Gastrocnemius medialis (tissue), 4 donors: ENCODE data around the gene RPL19.

Source experiments
- CTCF ChIP-seq, 5 experiments: fragments of 450-650 bp in 3 of 5; fragments of 200-600 bp in 2 of 5; sonication (generic) in 2 of 5; IDR thresholded peaks in 4 of 5; conservative IDR thresholded peaks in 1 of 5; 1 replicate in 4 of 5; 2 replicates in 1 of 5; pipeline ENCODE4 v1.5.1; 2016 to 2019; ENCODE audit warnings: antibody characterized with exemption in 5 of 5, mild to moderate bottlenecking in 3 of 5, moderate library complexity in 3 of 5
- POLR2A ChIP-seq, 2 donors: fragments of 450-650 bp; IDR thresholded peaks; one replicate each; pipeline ENCODE4 v1.6.1; 2017; ENCODE audit warnings: antibody characterized with exemption in 2 of 2, mild to moderate bottlenecking in 2 of 2, moderate library complexity in 2 of 2

- TF ChIP-seq CTCF (IDR thresholded peaks at IDR 0.05 in 4 of 5, conservative IDR thresholded peaks at IDR 0.05 in 1 of 5), result no peak
- TF ChIP-seq POLR2A (IDR thresholded peaks at IDR 0.05), result no peak
These were observed 43.1 kb downstream of the RPL19 start for GRCh38 chr17:39243155-39243554.
